ENCODE data around the gene ADRA2A. TPM values are rescaled to one million over a fixed set of nuclear protein-coding genes. Genes with fewer than 3 reads are reported as not detected.

Gene ADRA2A
- total and polyA plus RNA-seq, 10 of the 15 experiments (the other 5 are each of a cell fraction or from before 2014, with no cell fraction given): 0.08 TPM; not detected in 9

GRCh38 chr10:111087331-111087756, 10.5 kb downstream of the ADRA2A start:
- in situ Hi-C loops (cut with MboI) (no loop called here), intact Hi-C loops (cut with micrococcal nuclease; ENCODE audit: unreplicated experiment) (no loop called here)
- Histone ChIP-seq H3K36me3 (ENCODE audit: control insufficient read depth in 2 of 2, insufficient read depth in 2 of 2, low read length in 1 of 2) (no peaks in the 10 kb centered on the region), H3K27ac (ENCODE audit: control insufficient read depth, insufficient read depth) (no peak overlapping the region), H2AFZ (ENCODE audit: control insufficient read depth, low read depth, low read length) (no peak overlapping the region), H3K27me3 (replicated peaks in 1 of 2; ENCODE audit: control insufficient read depth in 2 of 2, insufficient read depth in 2 of 2, low read length in 1 of 2) (no peaks in the 10 kb centered on the region; a peak in 2 of 4 replicates), H3K4me2 (ENCODE audit: control insufficient read depth, insufficient read depth) (no peak overlapping the region), H3K9me3 (replicated peaks; ENCODE audit: control insufficient read depth, insufficient read depth, low read length) (no peaks in the 10 kb centered on the region), H3K4me3 (no peak overlapping the region), H4K20me1 (ENCODE audit: control insufficient read depth, insufficient read depth) (no peaks in the 10 kb centered on the region), H3K4me1 (ENCODE audit: control insufficient read depth, insufficient read depth, low read length) (no peaks in the 10 kb centered on the region), H3K9ac (ENCODE audit: control insufficient read depth, insufficient read depth, low read length) (no peak overlapping the region), H3K79me2 (ENCODE audit: control insufficient read depth, insufficient read depth, low read length) (no peaks in the 10 kb centered on the region)
- WGBS (ENCODE audit: insufficient coverage, insufficient replicate concordance, low lambda C conversion rate, missing lambda C conversion rate): 52% methylated on average over 11 of the region's 11 CpGs
- FAIRE-seq: no peak
- RAD21 ChIA-PET (ENCODE audit: unreplicated experiment): no interaction called here
- no TSS peak for BruUV-seq (replicated peaks)
- SMC1A ChIA-PET (ENCODE audit: uncharacterized antibody, unreplicated experiment): no interaction called here
- TF ChIP-seq CTCF (IDR thresholded peaks at IDR 0.05 in 2 of 3, conservative IDR thresholded peaks at IDR 0.05 in 1 of 3; ENCODE audit: control insufficient read depth in 2 of 3, extremely low read depth in 1 of 3, insufficient read depth in 1 of 3, low read depth in 3 of 3, low read length in 3 of 3) (no peak), IRF3 (IDR thresholded peaks at IDR 0.05) (no peak), EP300 (IDR thresholded peaks at IDR 0.05; ENCODE audit: borderline replicate concordance in 1 of 2, control insufficient read depth in 1 of 2, low read depth in 2 of 2, low read length in 2 of 2) (no peak), TAF1 (IDR thresholded peaks at IDR 0.05; ENCODE audit: borderline replicate concordance, low read depth, low read length) (no peak), SREBF1 (IDR thresholded peaks at IDR 0.05; ENCODE audit: low read length) (no peak), POLR2AphosphoS5 (IDR thresholded peaks at IDR 0.05; ENCODE audit: low read length) (no peak), SIN3A (IDR thresholded peaks at IDR 0.05; ENCODE audit: low read depth, low read length) (no peak), PAX5 (IDR thresholded peaks at IDR 0.05; ENCODE audit: borderline replicate concordance, low read depth, low read length) (no peak), NBN (IDR thresholded peaks at IDR 0.05) (no peak), GABPA (IDR thresholded peaks at IDR 0.05; ENCODE audit: low read depth) (no peak), NFYA (IDR thresholded peaks at IDR 0.05; ENCODE audit: borderline replicate concordance, low read depth, low read length) (no peak), MTA2 (IDR thresholded peaks at IDR 0.05; ENCODE audit: low read depth) (no peak), ZNF24 (IDR thresholded peaks at IDR 0.05) (no peak), ZNF622 (IDR thresholded peaks at IDR 0.05) (no peak), IRF4 (IDR thresholded peaks at IDR 0.05; ENCODE audit: low read depth, low read length) (no peak), RBBP5 (conservative IDR thresholded peaks at IDR 0.05) (no peak), PAX8 (IDR thresholded peaks at IDR 0.05) (no peak), REST (IDR thresholded peaks at IDR 0.05; ENCODE audit: low read depth, low read length) (no peak), SUPT20H (IDR thresholded peaks at IDR 0.05; ENCODE audit: borderline replicate concordance, control insufficient read depth, low read depth, low read length) (no peak), USF1 (IDR thresholded peaks at IDR 0.05; ENCODE audit: borderline replicate concordance, extremely low read length, insufficient read depth, low read depth, low read length) (no peak)
- DNase-seq (ENCODE audit: low read depth, low spot score): no peak
- CTCF ChIA-PET: interaction anchor here (1.1 kb wide), 1 partner anchor 24 kb away, joined by 3 read pairs; no protein-coding TSS in a partner anchor
- no peak for ATAC-seq
- POLR2A ChIA-PET: no interaction called here

Measured in GM12878 (cell line).